Transverse colon (tissue), 4 donors: Measurements from ENCODE around the gene EGFL6. TPM values are rescaled to one million over a fixed set of nuclear protein-coding genes. Genes with fewer than 3 reads are reported as not detected.

Experiments used
- DNase-seq: peaks from one replicate; pipeline ENCODE4 v3.0.0-alpha.2; 2019
- H3K27ac ChIP-seq, 4 donors: fragments of 200-600 bp; sonication (generic); 2 replicates each; pipeline ENCODE4 v1.5.1; 2016 to 2018; ENCODE audit warnings: inconsistent platforms in 4 of 4
- H3K27me3 ChIP-seq: fragments of 200-600 bp; sonication (generic); 2 replicates; pipeline ENCODE4 v1.5.1; 2017; ENCODE audit warnings: inconsistent platforms
- H3K36me3 ChIP-seq, 4 donors: fragments of 200-600 bp; sonication (generic); 2 replicates each; pipeline ENCODE4 v1.5.1; 2017 to 2019; ENCODE audit warnings: inconsistent platforms in 4 of 4
- H3K4me1 ChIP-seq, 4 donors: fragments of 200-600 bp; sonication (generic); 2 replicates each; pipeline ENCODE4 v1.5.1; 2017 to 2020; ENCODE audit warnings: inconsistent platforms in 4 of 4
- H3K4me3 ChIP-seq, 4 donors: fragments of 200-600 bp; sonication (generic); 1 replicate in 1 of 4; 2 replicates in 3 of 4; pipeline versions ENCODE4 v1.5.1 to v1.6.1; 2017 to 2019; ENCODE audit warnings: inconsistent platforms in 4 of 4
- H3K9me3 ChIP-seq, 2 donors: fragments of 200-600 bp; sonication (generic); 2 replicates each; pipeline ENCODE4 v1.5.1; 2017 to 2019; ENCODE audit warnings: inconsistent platforms in 2 of 2
- CTCF ChIP-seq, 5 experiments: fragments of 200-600 bp in 3 of 5; fragments of 450-650 bp in 2 of 5; sonication (generic) in 3 of 5; IDR thresholded peaks; 1 replicate in 2 of 5; 2 replicates in 3 of 5; pipeline ENCODE4 v1.5.1; 2016 to 2017; ENCODE audit warnings: antibody characterized with exemption in 5 of 5, inconsistent platforms in 3 of 5, mild to moderate bottlenecking in 2 of 5, moderate library complexity in 1 of 5
- EP300 ChIP-seq: sonication (generic); formaldehyde crosslinking; IDR thresholded peaks from one replicate; pipeline ENCODE4 v1.6.1; 2017; ENCODE audit warnings: antibody characterized with exemption, low read depth
- POLR2A ChIP-seq: fragments of 450-650 bp; IDR thresholded peaks from one replicate; pipeline ENCODE4 v1.6.1; 2016; ENCODE audit warnings: antibody characterized with exemption, mild to moderate bottlenecking, moderate library complexity
- POLR2AphosphoS5 ChIP-seq, 3 donors: sonication (generic); formaldehyde crosslinking; IDR thresholded peaks; one replicate each; pipeline ENCODE4 v1.6.1; 2016; ENCODE audit warnings: antibody characterized with exemption in 3 of 3
- WGBS, 2 donors: methylation state at CpG; one replicate each; pipeline ENCODE4 v1.1.5; 2018; ENCODE audit warnings: low coverage in 1 of 2; 5-methylcytosine and 5-hydroxymethylcytosine counted together
- in situ Hi-C, 4 donors: fragments of 200-750 bp; cut with MboI; loops; one replicate each; pipeline versions ENCODE4 v1.15.0 to v1.15.1; 2017; ENCODE audit warnings: low sequenced_read_pairs in 3 of 4, low pct_ligation_motif_present in 1 of 4, low pct_unique_long_range_greater_than_20kb in 1 of 4
- intact Hi-C: fragments of 100-400 bp; cut with DNase I; formaldehyde crosslinking; loops from one replicate; pipeline ENCODE4 v1.15.1; 2023; ENCODE audit warnings: low total_unique reads
- total RNA-seq, 4 donors: library from RNA; depleted of rRNA; stranded (reverse); fragments of >200 nt; gene quantifications; one replicate each; pipeline ENCODE4 v1.1.0, GENCODE V29; 2016

EGFL6 gene
- total RNA-seq, 4 donors from 2014 or later, result not detected

GRCh38 chrX:13551610-13552009 lies 17.8 kb upstream of the EGFL6 start:
- Histone ChIP-seq H3K36me3 (no peaks in the 10 kb centered on the region), H3K4me1 (no peaks in the 10 kb centered on the region), H3K27me3 (no peaks in the 10 kb centered on the region), H3K4me3 (no peak overlapping the region), H3K9me3 (no peaks in the 10 kb centered on the region), H3K27ac (no peak overlapping the region)
- WGBS, 2 donors, result 99 to 100% methylated on average over 1 to 3 of the region's 3 CpGs
- in situ Hi-C loops, result no loop called here
- TF ChIP-seq EP300, result no peak
- TF ChIP-seq POLR2AphosphoS5 (IDR thresholded peaks at IDR 0.05), result no peak
- no peak for TF ChIP-seq CTCF (IDR thresholded peaks at IDR 0.05)
- no peak for DNase-seq
- intact Hi-C loops, result no loop called here

- WGBS, 2 donors, result 95% methylated on average over 1 of the region's 1 CpG; no CpG with 5 or more reads in 1 of the 2 donors
- no peak for DNase-seq
- Histone ChIP-seq H3K9me3 (no peaks in the 10 kb centered on the region), H3K4me3 (no peak overlapping the region), H3K27me3 (no peaks in the 10 kb centered on the region), H3K4me1 (no peaks in the 10 kb centered on the region), H3K36me3 (no peaks in the 10 kb centered on the region), H3K27ac (no peak overlapping the region)
- TF ChIP-seq EP300, result no peak
- no peak for TF ChIP-seq POLR2AphosphoS5 (IDR thresholded peaks at IDR 0.05)
- TF ChIP-seq POLR2A, result no peak
- TF ChIP-seq CTCF (IDR thresholded peaks at IDR 0.05), result no peak
- intact Hi-C loops, result no loop called here
- in situ Hi-C loops, result no loop called here
These were observed 16.5 kb upstream of the EGFL6 start for GRCh38 chrX:13552892-13553291.

GRCh38 chrX:13565511-13565910 lies 3.9 kb upstream of the EGFL6 start:
- Histone ChIP-seq H3K4me1 (peaks cover 0 to 6% (median 3%) of the 10 kb centered on the region in 4 donors), H3K27me3 (peaks cover 23% of the 10 kb centered on the region), H3K27ac (no peak overlapping the region), H3K9me3 (no peaks in the 10 kb centered on the region), H3K36me3 (no peaks in the 10 kb centered on the region), H3K4me3 (no peak overlapping the region)
- DNase-seq, result no peak
- intact Hi-C loops (no loop called here), in situ Hi-C loops (no loop called here)
- TF ChIP-seq POLR2AphosphoS5 (IDR thresholded peaks at IDR 0.05) (no peak), EP300 (no peak), POLR2A (no peak), CTCF (IDR thresholded peaks at IDR 0.05) (no peak)
- 34% methylated on average over 2 of the region's 2 CpGs; no CpG with 5 or more reads in 1 of the 2 donors for WGBS, 2 donors

GRCh38 chrX:13570261-13570605 lies 832 bp downstream of the EGFL6 start:
- Histone ChIP-seq H3K4me3 (no peak overlapping the region), H3K36me3 (no peaks in the 10 kb centered on the region), H3K27me3 (peaks cover 26% of the 10 kb centered on the region), H3K9me3 (no peaks in the 10 kb centered on the region), H3K27ac (no peak overlapping the region), H3K4me1 (peaks cover 0 to 6% (median 3%) of the 10 kb centered on the region in 4 donors)
- in situ Hi-C loops (no loop called here), intact Hi-C loops (no loop called here)
- 20% methylated on average over 9 of the region's 9 CpGs; no CpG with 5 or more reads in 1 of the 2 donors for WGBS, 2 donors
- TF ChIP-seq POLR2AphosphoS5 (IDR thresholded peaks at IDR 0.05) (no peak), POLR2A (no peak), CTCF (IDR thresholded peaks at IDR 0.05) (no peak), EP300 (no peak)
- no peak for DNase-seq
